HL-60 (cell line): ENCODE measurements around the gene TAF3.

Experiments used
- DNase-seq, 2 experiments: peaks; one replicate each; pipeline ENCODE4 v3.0.0-alpha.2; 2010 to 2020; ENCODE audit warnings: low read depth in 1 of 2, low spot score in 1 of 2
- H3K27ac ChIP-seq: fragments of 250-450 bp; sonication (Bioruptor Pico); replicated peaks from 2 replicates; pipeline ENCODE4 v1.5.1; 2020; ENCODE audit warnings: mild to moderate bottlenecking, moderate library complexity
- H3K27me3 ChIP-seq: fragments of 250-450 bp; sonication (Bioruptor Pico); 2 replicates; pipeline ENCODE4 v1.5.1; 2021; ENCODE audit warnings: mild to moderate bottlenecking, moderate library complexity; ENCODE audit not compliant: insufficient read depth, poor library complexity, severe bottlenecking
- H3K4me3 ChIP-seq: replicated peaks from 2 replicates; pipeline ENCODE4 v1.5.1; 2011; ENCODE audit warnings: mild to moderate bottlenecking, control low read depth, low read length; ENCODE audit not compliant: insufficient read depth
- GABPA ChIP-seq: IDR thresholded peaks from 2 replicates; pipeline ENCODE4 v1.6.1; 2012; ENCODE audit warnings: low read depth
- POLR2AphosphoS5 ChIP-seq: IDR thresholded peaks from 2 replicates; pipeline ENCODE4 v1.6.1; 2012; ENCODE audit warnings: low read depth
- SPI1 ChIP-seq: IDR thresholded peaks from 2 replicates; pipeline ENCODE4 v1.6.1; 2012; ENCODE audit warnings: low read depth, mild to moderate bottlenecking, borderline replicate concordance
- TF ChIP-seq, protein P1 (sequence below): IDR thresholded peaks from 2 replicates; pipeline ENCODE4 v1.6.1; 2012; ENCODE audit warnings: low read depth; ENCODE audit not compliant: insufficient replicate concordance
- TF ChIP-seq, protein P2 (sequence below): IDR thresholded peaks from one replicate; pipeline ENCODE4 v1.5.1; 2011; ENCODE audit warnings: low read length, control low read depth, inconsistent platforms; ENCODE audit not compliant: insufficient read depth

TAF3 gene

DNA sequence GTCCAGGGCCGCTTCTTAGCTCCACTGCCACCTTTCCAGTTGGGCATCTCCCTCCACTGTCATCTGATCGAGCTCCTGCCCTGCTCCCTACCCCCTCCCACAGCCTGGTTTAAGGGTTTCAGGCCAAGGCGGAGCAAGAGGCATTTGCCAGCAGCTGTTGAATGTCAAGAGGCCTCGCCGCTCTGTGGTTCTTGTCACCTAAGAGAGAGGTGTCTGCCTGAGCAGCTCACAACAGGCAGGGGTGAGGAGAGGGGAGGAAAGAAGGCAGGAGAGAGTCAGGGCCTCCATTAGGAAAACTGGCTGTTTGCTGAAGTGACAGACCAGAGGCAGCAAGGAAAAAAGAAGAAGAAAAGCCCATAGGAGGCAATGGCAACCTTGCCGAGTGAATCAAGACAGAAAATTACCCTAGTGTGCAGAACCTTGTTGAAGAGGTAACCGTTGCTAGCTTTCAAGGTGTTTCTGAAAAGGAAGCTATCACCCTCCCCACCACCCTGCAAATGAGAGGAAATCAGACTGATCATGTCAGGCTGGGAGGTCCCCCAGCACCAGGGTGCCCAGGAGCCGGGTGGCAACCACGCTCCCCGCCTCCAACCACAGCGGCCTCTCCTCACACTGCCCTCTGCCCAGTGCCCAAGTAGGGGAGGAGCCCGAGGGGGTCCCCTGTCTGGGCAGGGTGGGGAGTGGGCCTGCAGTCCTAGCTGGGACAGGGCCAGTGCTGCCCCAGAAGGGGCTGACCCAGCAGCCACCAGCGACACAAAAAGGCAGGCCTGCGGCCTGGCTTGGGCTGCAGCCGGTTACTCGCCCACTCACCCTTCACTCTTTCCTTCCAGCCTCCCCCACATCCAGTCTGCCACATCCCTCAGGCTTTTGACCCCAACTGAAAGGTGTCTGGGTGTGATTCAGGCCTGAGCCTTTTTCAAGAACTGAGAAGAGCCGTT is 243.2 kb downstream of the TAF3 start:
- Histone ChIP-seq H3K27me3 (no peaks in the 10 kb centered on the region), H3K4me3 (no peak overlapping the region), H3K27ac (no peak overlapping the region)
- DNase-seq: no peak
- TF ChIP-seq POLR2AphosphoS5 (no peak), GABPA (no peak), SPI1 (no peak)
- TF ChIP-seq, protein P1, sequence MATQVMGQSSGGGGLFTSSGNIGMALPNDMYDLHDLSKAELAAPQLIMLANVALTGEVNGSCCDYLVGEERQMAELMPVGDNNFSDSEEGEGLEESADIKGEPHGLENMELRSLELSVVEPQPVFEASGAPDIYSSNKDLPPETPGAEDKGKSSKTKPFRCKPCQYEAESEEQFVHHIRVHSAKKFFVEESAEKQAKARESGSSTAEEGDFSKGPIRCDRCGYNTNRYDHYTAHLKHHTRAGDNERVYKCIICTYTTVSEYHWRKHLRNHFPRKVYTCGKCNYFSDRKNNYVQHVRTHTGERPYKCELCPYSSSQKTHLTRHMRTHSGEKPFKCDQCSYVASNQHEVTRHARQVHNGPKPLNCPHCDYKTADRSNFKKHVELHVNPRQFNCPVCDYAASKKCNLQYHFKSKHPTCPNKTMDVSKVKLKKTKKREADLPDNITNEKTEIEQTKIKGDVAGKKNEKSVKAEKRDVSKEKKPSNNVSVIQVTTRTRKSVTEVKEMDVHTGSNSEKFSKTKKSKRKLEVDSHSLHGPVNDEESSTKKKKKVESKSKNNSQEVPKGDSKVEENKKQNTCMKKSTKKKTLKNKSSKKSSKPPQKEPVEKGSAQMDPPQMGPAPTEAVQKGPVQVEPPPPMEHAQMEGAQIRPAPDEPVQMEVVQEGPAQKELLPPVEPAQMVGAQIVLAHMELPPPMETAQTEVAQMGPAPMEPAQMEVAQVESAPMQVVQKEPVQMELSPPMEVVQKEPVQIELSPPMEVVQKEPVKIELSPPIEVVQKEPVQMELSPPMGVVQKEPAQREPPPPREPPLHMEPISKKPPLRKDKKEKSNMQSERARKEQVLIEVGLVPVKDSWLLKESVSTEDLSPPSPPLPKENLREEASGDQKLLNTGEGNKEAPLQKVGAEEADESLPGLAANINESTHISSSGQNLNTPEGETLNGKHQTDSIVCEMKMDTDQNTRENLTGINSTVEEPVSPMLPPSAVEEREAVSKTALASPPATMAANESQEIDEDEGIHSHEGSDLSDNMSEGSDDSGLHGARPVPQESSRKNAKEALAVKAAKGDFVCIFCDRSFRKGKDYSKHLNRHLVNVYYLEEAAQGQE: no peak
- TF ChIP-seq, protein P2, sequence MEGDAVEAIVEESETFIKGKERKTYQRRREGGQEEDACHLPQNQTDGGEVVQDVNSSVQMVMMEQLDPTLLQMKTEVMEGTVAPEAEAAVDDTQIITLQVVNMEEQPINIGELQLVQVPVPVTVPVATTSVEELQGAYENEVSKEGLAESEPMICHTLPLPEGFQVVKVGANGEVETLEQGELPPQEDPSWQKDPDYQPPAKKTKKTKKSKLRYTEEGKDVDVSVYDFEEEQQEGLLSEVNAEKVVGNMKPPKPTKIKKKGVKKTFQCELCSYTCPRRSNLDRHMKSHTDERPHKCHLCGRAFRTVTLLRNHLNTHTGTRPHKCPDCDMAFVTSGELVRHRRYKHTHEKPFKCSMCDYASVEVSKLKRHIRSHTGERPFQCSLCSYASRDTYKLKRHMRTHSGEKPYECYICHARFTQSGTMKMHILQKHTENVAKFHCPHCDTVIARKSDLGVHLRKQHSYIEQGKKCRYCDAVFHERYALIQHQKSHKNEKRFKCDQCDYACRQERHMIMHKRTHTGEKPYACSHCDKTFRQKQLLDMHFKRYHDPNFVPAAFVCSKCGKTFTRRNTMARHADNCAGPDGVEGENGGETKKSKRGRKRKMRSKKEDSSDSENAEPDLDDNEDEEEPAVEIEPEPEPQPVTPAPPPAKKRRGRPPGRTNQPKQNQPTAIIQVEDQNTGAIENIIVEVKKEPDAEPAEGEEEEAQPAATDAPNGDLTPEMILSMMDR: no peak

DNA sequence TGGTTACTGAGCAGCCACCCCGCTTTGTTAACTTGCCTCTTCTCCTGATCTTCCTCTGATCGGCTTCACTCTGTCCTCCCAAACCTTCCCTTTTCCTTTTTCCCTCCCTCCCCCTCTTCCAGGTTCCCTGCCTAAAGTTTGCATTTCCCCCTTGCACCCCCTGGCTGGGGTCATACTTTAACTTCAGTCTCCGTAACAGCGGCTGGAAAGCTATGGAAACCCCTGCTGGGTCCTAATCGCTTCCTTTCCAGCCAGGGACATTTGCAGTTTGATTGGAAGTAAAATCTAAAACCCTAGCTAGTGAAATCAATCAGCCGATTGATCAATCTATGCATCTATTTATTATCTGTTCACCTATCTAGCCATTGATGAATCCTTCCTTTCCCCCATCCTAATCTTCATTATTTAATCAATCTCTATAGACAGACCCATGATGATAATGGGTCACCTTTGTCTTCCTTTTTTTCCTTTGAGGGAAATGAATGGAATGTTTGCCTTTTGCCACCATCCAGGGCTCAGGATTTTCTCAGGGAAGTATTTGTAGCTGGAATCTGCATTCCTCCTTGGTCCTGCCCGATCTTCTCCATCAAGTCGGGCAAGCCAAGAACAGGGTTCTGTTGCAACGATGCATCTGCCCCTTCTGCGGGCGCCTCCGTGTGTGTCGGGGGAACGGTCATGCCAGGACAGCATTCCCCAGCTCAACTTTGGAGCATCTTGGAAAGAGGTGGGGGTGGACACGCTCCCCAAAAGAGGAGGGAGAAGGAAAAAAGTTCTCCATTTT is 245.0 kb downstream of the TAF3 start:
- Histone ChIP-seq H3K4me3 (no peak overlapping the region), H3K27ac (no peak overlapping the region), H3K27me3 (no peaks in the 10 kb centered on the region)
- DNase-seq: no peak
- TF ChIP-seq SPI1: no peak
- no peak for TF ChIP-seq POLR2AphosphoS5
- TF ChIP-seq GABPA: no peak
- TF ChIP-seq, protein P2: no peak
- TF ChIP-seq, protein P1: no peak

DNA sequence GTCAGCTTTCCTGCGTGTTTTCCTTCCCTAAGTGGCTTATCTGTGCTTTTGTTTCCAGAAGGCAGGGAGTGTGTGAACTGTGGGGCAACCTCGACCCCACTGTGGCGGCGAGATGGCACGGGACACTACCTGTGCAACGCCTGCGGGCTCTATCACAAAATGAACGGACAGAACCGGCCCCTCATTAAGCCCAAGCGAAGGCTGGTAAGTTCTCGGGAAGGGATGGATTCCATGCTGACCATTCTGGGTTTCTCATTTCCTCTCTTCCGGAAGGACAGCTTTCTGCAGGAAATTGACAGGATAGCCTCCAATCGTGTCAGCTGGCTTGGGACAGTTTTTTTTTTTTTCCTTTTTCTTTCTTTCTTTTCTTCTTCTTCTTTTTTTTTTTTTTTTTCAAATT is 245.6 kb downstream of the TAF3 start:
- Histone ChIP-seq H3K4me3 (no peak overlapping the region), H3K27me3 (no peaks in the 10 kb centered on the region), H3K27ac (no peak overlapping the region)
- TF ChIP-seq, protein P2: no peak
- TF ChIP-seq POLR2AphosphoS5 (no peak), GABPA (no peak), SPI1 (no peak)
- TF ChIP-seq, protein P1: no peak
- no peak for DNase-seq
